Ishikawa (cell line): ENCODE measurements around the gene TBC1D20.

Source experiments
- CEBPB ChIP-seq: IDR thresholded peaks from 2 replicates; pipeline ENCODE4 v1.6.1; 2012
- CREB1 ChIP-seq: IDR thresholded peaks from 2 replicates; pipeline ENCODE4 v1.6.1; 2012; ENCODE audit warnings: low read depth
- EGR1 ChIP-seq: IDR thresholded peaks from 2 replicates; pipeline ENCODE4 v1.6.1; 2012
- EP300 ChIP-seq: IDR thresholded peaks from 2 replicates; pipeline ENCODE4 v1.6.1; 2012; ENCODE audit warnings: borderline replicate concordance
- FOXM1 ChIP-seq: IDR thresholded peaks from 2 replicates; pipeline ENCODE4 v1.6.1; 2012; ENCODE audit warnings: low read depth, borderline replicate concordance
- NFIC ChIP-seq: IDR thresholded peaks from 2 replicates; pipeline ENCODE4 v1.6.1; 2012
- RAD21 ChIP-seq: IDR thresholded peaks from 2 replicates; pipeline ENCODE4 v1.6.1; 2012; ENCODE audit warnings: low read depth
- REST ChIP-seq: IDR thresholded peaks from 2 replicates; pipeline ENCODE4 v1.6.1; 2012; ENCODE audit warnings: low read depth, mild to moderate bottlenecking
- TAF1 ChIP-seq: IDR thresholded peaks from 2 replicates; pipeline ENCODE4 v1.6.1; 2012; ENCODE audit warnings: low read depth, mild to moderate bottlenecking
- TCF12 ChIP-seq: IDR thresholded peaks from 2 replicates; pipeline ENCODE4 v1.6.1; 2012; ENCODE audit warnings: low read depth
- TEAD4 ChIP-seq: IDR thresholded peaks from 2 replicates; pipeline ENCODE4 v1.6.1; 2012
- YY1 ChIP-seq: IDR thresholded peaks from 2 replicates; pipeline ENCODE4 v1.6.1; 2012; ENCODE audit warnings: low read depth
- ZBTB7A ChIP-seq: IDR thresholded peaks from 2 replicates; pipeline ENCODE4 v1.6.1; 2012; ENCODE audit warnings: low read depth
- TF ChIP-seq, protein P1 (sequence below): IDR thresholded peaks from 2 replicates; pipeline ENCODE4 v1.6.1; 2012

Gene TBC1D20

DNA sequence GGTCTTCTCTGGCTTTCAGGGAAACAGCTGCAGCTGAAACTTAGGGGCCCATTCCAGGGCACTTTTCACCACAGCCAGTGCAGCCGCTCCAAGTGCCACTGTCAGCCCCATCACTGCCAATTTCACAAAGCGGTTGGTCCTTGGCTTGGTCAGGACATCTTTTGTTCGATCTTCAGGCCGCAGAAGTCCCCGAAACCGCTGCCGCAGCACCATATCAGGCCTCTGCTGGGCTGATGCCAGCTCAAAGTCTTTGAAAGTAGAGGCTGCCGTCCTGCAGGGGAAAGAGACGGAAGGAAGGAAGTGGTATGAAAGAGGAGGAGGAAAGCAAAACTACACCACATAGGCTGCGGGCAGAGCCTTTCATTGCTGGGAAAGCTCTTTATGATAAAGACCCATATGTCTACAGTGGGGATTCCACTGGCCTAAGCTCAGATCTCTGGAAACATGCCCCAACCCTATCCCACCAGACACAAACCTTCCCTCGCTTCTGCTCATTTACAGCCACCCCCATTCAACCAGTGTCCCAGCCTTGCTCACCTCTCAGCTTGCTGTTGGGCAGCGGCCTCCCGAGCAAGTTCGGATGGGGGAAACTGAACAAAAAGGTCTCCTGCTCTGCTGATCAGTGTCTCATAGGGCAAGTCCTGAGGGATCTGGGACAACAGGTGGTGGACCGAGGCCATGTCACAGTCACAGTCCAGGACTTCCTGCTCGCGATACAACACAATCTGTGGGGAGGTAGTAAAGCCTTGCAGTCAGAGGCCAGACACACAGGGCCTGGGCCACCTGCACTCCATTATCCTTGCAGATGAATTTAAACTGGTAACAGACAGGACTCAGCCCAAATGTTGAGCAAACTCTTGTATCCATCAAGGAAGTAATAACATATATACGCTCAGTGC lies 23.5 kb downstream of the TBC1D20 start:
- no peak for TF ChIP-seq TAF1
- no peak for TF ChIP-seq REST
- no peak for TF ChIP-seq FOXM1
- no peak for TF ChIP-seq EGR1
- no peak for TF ChIP-seq EP300
- no peak for TF ChIP-seq RAD21
- no peak for TF ChIP-seq TEAD4
- TF ChIP-seq CEBPB, result no peak
- TF ChIP-seq CREB1, result no peak
- no peak for TF ChIP-seq NFIC
- TF ChIP-seq, protein P1, sequence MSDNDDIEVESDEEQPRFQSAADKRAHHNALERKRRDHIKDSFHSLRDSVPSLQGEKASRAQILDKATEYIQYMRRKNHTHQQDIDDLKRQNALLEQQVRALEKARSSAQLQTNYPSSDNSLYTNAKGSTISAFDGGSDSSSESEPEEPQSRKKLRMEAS, result no peak
- TF ChIP-seq YY1, result no peak

GRCh38 chr20:437787-438486 lies 24.4 kb downstream of the TBC1D20 start:
- TF ChIP-seq YY1 (no peak), EGR1 (no peak), EP300 (no peak), REST (no peak), TEAD4 (no peak), CREB1 (no peak), FOXM1 (no peak), TCF12 (no peak), RAD21 (no peak), TAF1 (no peak)

DNA sequence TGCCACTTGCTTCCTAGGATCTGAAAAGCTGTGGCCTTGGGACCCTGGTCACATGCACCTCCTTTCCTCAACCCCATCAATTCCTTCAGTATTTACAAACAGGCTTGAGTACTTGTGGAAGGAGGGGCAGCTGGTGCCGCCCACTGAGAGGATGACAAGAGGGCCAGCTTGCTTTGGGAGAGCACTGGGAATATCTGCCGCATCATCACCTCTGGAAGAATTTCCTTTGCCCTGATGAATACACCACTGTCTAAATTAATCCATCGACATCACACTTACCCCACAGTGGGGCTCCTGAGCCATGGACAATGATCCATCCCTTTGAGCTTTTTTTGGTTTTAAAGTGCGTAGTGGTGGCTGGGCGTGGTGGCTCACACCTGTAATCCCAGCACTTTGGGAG lies 25.9 kb downstream of the TBC1D20 start:
- TF ChIP-seq EP300 (no peak), TCF12 (no peak), TAF1 (no peak), REST (no peak), CREB1 (no peak)

DNA sequence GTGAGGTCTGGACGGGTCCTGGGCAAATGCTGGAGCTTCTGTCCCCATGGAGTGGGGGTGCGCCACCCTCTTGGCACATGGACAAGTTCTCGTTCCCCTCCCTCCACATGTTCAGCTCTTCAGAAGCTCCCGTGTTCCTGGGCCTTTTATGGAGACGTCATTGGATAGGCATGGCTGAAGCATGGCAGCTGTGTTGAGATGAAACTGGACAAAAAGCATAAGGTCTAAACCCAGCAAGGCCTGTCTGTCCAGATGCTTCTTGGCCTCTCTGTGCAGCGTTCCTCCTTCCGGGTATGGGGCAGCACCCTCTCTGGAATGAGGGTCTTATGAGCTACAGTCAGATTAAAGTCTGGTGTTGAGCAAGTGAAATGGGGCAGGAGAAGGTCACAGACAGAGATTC lies 26.8 kb downstream of the TBC1D20 start:
- TF ChIP-seq REST, result no peak
- no peak for TF ChIP-seq ZBTB7A
- TF ChIP-seq CREB1, result no peak
